Glutamatergic neuron (in vitro differentiated cells): ENCODE data around the gene SPTAN1. TPM values are rescaled to one million over a fixed set of nuclear protein-coding genes. Genes with fewer than 3 reads are reported as not detected.

Experiments
- DNase-seq: peaks from one replicate; pipeline ENCODE4 v3.0.0; 2022
- H3K27ac Mint-ChIP-seq: one replicate; pipeline ENCODE4 v1.8.0; 2020; ENCODE audit warnings: mild to moderate bottlenecking, mixed read lengths, inconsistent platforms; ENCODE audit not compliant: unreplicated experiment
- H3K27me3 Mint-ChIP-seq: one replicate; pipeline ENCODE4 v1.8.0; 2020; ENCODE audit warnings: mild to moderate bottlenecking, moderate library complexity, mixed read lengths, inconsistent platforms; ENCODE audit not compliant: unreplicated experiment
- H3K36me3 Mint-ChIP-seq: one replicate; pipeline ENCODE4 v1.8.0; 2020; ENCODE audit warnings: mild to moderate bottlenecking, mixed read lengths, inconsistent platforms; ENCODE audit not compliant: unreplicated experiment
- H3K4me1 Mint-ChIP-seq: one replicate; pipeline ENCODE4 v1.8.0; 2020; ENCODE audit warnings: mild to moderate bottlenecking, low read depth, mixed read lengths, inconsistent platforms; ENCODE audit not compliant: unreplicated experiment
- H3K4me3 Mint-ChIP-seq: one replicate; pipeline ENCODE4 v1.8.0; 2020; ENCODE audit warnings: mild to moderate bottlenecking, mixed read lengths, inconsistent platforms; ENCODE audit not compliant: unreplicated experiment
- H3K9me3 Mint-ChIP-seq: one replicate; pipeline ENCODE4 v1.8.0; 2020; ENCODE audit warnings: mild to moderate bottlenecking, moderate library complexity, mixed read lengths, inconsistent platforms; ENCODE audit not compliant: unreplicated experiment
- total RNA-seq: library from RNA; stranded (reverse); fragmentation: NEBNext Ultra II Directional; extraction: Animal tissue kit (Norgen Biotek cat#: 25700); gene quantifications from one replicate; pipeline ENCODE4 v1.2.1, GENCODE V29; 2021; ENCODE audit not compliant: unreplicated experiment
- TF ChIP-seq, protein P1 (sequence below): fragments of 200-600 bp; sonication (generic); IDR thresholded peaks from one replicate; pipeline ENCODE4 v1.5.0; 2021; ENCODE audit not compliant: partially characterized antibody, unreplicated experiment

SPTAN1 gene
- total RNA-seq, 1 donor from 2014 or later = 750 TPM

DNA sequence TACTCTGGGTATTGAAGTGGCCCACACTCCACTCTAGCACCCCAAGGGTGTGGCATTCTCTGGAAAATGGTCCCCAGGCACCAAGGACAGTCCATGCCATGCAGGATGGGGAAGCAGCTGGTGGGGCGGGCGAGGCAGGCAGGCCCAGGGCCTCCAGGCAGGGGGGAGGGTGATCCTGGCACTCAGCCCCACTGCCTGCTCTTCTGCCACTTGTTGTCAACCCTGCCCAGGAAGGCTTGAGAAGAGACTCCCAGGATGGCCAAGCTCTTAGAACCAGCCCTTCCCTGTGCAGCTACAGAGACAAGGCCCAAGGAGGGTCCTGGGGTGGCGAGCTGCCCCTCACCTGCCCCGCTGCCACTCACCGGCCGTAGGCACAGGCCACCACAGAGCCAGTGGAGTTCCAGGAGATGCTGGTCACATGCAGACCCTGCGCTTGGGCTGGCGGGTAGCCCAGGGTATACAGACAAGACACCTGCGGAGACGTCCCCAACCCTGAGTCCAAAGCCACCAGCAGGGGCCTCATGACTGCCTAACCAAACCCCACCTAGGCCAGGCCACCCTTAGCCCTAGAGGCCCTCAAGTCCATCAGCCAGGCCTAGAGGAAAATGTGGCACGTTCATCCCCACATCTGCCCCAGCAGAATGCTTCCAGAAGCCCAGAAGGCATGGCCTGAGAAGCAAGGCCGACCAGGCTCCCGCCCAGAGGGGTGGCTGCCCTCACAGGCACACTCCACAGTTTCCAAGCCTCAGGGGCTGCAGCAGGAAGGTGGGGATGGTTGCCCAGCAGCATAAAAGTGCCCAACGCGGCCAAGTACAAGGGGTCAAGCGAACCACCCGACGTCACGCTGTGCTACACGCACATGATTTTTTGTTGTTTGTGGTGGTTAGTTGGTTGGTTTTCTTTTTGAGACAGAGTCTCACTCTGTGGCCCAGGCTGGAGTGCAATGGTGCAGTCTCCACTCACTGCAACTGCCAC, 84.5 kb downstream of the SPTAN1 start:
- H3K27ac Mint-ChIP-seq = no peak overlapping the region

DNA sequence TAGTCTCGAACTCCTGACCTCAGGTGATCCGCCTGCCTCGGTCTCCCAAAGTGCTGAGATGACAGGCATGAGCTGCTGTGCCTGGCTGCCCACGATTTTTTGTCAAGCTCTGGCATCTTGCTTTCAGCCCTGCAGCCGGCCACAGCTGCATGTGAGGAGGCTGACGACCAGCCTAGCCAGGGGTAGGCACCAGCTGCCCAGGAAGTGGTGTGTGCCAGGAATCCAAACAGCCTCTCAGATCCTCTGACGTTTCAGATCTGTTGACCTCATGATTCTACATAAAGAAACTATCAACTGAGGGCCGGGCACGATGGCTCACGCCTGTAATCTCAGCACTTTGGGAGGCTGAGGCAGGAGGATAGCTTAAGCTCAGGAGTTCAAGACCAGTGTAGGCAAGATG, 85.3 kb downstream of the SPTAN1 start:
- Mint-ChIP-seq H3K9me3 (peaks cover under 1% of the 10 kb centered on the region), H3K4me3 (no peak overlapping the region), H3K27me3 (peaks cover 2% of the 10 kb centered on the region), H3K36me3 (no peaks in the 10 kb centered on the region), H3K27ac (no peak overlapping the region), H3K4me1 (no peaks in the 10 kb centered on the region)
- DNase-seq = no peak
- TF ChIP-seq, protein P1, sequence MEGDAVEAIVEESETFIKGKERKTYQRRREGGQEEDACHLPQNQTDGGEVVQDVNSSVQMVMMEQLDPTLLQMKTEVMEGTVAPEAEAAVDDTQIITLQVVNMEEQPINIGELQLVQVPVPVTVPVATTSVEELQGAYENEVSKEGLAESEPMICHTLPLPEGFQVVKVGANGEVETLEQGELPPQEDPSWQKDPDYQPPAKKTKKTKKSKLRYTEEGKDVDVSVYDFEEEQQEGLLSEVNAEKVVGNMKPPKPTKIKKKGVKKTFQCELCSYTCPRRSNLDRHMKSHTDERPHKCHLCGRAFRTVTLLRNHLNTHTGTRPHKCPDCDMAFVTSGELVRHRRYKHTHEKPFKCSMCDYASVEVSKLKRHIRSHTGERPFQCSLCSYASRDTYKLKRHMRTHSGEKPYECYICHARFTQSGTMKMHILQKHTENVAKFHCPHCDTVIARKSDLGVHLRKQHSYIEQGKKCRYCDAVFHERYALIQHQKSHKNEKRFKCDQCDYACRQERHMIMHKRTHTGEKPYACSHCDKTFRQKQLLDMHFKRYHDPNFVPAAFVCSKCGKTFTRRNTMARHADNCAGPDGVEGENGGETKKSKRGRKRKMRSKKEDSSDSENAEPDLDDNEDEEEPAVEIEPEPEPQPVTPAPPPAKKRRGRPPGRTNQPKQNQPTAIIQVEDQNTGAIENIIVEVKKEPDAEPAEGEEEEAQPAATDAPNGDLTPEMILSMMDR = no peak

More for the DNA sequence above, 84.5 kb downstream of the SPTAN1 start:
- Mint-ChIP-seq H3K9me3 (peaks cover under 1% of the 10 kb centered on the region), H3K4me3 (no peak overlapping the region), H3K27me3 (peaks cover 2% of the 10 kb centered on the region), H3K36me3 (no peaks in the 10 kb centered on the region), H3K4me1 (no peaks in the 10 kb centered on the region)
- TF ChIP-seq, protein P1 = no peak
- no peak for DNase-seq

DNA sequence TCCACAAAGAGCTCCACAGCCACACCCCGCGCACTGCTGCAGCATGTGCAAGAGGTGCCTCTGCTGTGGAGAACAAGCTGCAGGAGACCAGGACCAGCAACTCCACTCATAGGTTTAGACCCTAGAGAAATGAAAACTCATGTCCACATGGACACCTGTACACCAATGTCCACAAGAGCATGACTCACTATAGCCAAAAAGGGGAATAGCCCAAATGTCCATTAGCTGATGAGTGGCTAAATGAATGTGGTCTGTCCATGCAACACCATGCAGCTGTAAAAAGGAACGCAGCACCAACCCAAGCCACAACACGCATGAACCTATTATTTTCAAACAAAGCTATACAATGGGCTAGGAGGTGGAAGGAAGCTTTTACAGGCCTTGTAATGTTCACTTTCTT, 86.2 kb downstream of the SPTAN1 start:
- TF ChIP-seq, protein P1 = no peak
- no peak for DNase-seq
- Mint-ChIP-seq H3K27me3 (peaks cover 2% of the 10 kb centered on the region), H3K4me1 (no peaks in the 10 kb centered on the region), H3K27ac (no peak overlapping the region), H3K4me3 (no peak overlapping the region), H3K9me3 (peaks cover 3% of the 10 kb centered on the region), H3K36me3 (no peaks in the 10 kb centered on the region)

DNA sequence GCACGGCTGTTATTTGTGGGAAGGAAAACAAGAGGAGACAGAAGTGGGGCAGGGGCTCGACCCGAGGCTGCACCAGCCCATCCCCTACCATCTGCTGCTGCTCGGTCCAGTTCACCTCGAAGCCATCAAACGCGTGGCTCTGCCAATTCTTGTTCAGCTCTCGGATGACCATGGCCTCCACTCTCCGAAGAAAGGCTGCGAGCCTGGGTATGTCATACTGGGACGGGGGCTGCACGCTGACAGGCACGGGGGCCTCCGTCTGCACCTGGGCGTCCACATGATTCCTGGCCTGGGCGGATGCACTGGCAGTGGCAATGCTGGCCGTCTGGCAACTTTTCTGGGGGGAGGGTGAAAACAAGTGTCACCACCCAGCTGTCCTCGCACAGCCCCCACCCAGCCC, 88.2 kb downstream of the SPTAN1 start:
- Mint-ChIP-seq H3K9me3 (peaks cover 4% of the 10 kb centered on the region), H3K36me3 (no peaks in the 10 kb centered on the region), H3K4me3 (no peak overlapping the region), H3K27ac (no peak overlapping the region), H3K27me3 (no peaks in the 10 kb centered on the region), H3K4me1 (no peaks in the 10 kb centered on the region)
- TF ChIP-seq, protein P1 = no peak
- no peak for DNase-seq

DNA sequence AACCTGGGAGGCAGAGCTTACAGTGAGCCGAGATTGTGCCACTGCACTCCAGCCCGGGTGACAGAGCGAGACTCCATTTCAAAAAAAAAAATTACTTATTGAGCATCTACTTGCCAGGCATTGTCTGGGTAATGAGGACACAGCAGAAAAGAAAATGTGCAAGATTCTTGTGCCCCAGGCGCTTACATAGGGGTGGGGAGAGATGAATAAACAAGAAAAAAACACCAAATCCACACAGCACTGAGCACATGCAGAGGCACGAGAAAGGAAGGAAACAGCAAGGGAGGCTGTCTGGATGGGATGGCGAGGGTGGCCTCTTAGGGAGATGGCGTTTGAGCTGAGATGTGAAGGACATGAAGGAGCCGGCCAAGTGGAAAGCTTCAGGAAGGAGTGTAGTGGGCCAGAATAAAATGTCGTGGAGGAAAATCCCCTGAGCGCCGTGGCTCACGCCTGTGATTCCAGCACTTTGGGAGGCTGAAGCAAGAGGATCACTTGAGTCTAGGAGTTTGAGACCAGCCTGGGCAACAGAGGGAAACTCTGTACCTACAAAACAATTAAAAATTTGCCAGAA, 90.4 kb downstream of the SPTAN1 start:
- Mint-ChIP-seq H3K36me3 (no peaks in the 10 kb centered on the region), H3K4me1 (no peaks in the 10 kb centered on the region), H3K4me3 (peak overlapping the region; percentile 20), H3K9me3 (peaks cover 4% of the 10 kb centered on the region), H3K27me3 (no peaks in the 10 kb centered on the region), H3K27ac (no peak overlapping the region)
- TF ChIP-seq, protein P1 = no peak
- no peak for DNase-seq
